Measurements from ENCODE around the gene LRRC32.
"Not testable (repeated sequence)": the region's sequence is repeated elsewhere in the genome, so short reads cannot be mapped to it uniquely, and the experiment has no call there.

LRRC32 gene

GRCh38 chr11:76653012-76653673 lies 17.4 kb downstream of the LRRC32 start:
- no peak for DNase-seq (ENCODE audit: low read depth in 2 of 2)

GRCh38 chr11:76649851-76650372 lies 20.6 kb downstream of the LRRC32 start:
- DNase-seq (ENCODE audit: low read depth in 2 of 2): no peak

GRCh38 chr11:76649011-76649410 lies 21.5 kb downstream of the LRRC32 start:
- DNase-seq (ENCODE audit: low read depth in 2 of 2): no peak

- no peak for DNase-seq (ENCODE audit: low read depth in 2 of 2)
These were observed 22.5 kb downstream of the LRRC32 start for GRCh38 chr11:76648061-76648460.

GRCh38 chr11:76646882-76647534 lies 23.5 kb downstream of the LRRC32 start:
- DNase-seq (ENCODE audit: low read depth in 2 of 2): no peak

- DNase-seq (ENCODE audit: low read depth in 2 of 2): no peak
These were observed 26.0 kb downstream of the LRRC32 start for GRCh38 chr11:76644591-76644990.

GRCh38 chr11:76643711-76644110 lies 26.8 kb downstream of the LRRC32 start:
- DNase-seq (ENCODE audit: low read depth in 2 of 2): not testable (repeated sequence)

GRCh38 chr11:76642341-76642740 lies 28.2 kb downstream of the LRRC32 start:
- DNase-seq (ENCODE audit: low read depth in 2 of 2): no peak

- no peak for DNase-seq (ENCODE audit: low read depth in 2 of 2)
These were observed 28.6 kb downstream of the LRRC32 start for GRCh38 chr11:76641905-76642304.

- DNase-seq (ENCODE audit: low read depth in 2 of 2): no peak
These were observed 30.0 kb downstream of the LRRC32 start for GRCh38 chr11:76640501-76640900.

- DNase-seq (ENCODE audit: low read depth in 2 of 2): no peak
These were observed 30.9 kb downstream of the LRRC32 start for GRCh38 chr11:76639621-76640020.

GRCh38 chr11:76638270-76639197 lies 32.0 kb downstream of the LRRC32 start:
- DNase-seq (ENCODE audit: low read depth in 2 of 2): no peak

GRCh38 chr11:76637491-76638269 lies 32.9 kb downstream of the LRRC32 start:
- DNase-seq (ENCODE audit: low read depth in 2 of 2): no peak

- no peak for DNase-seq (ENCODE audit: low read depth in 2 of 2)
These were observed 33.6 kb downstream of the LRRC32 start for GRCh38 chr11:76636826-76637460.

GRCh38 chr11:76635991-76636738 lies 34.4 kb downstream of the LRRC32 start:
- DNase-seq (ENCODE audit: low read depth in 2 of 2): no peak

- DNase-seq (ENCODE audit: low read depth in 2 of 2): no peak
These were observed 35.7 kb downstream of the LRRC32 start for GRCh38 chr11:76634886-76635285.

GRCh38 chr11:76632492-76632891 lies 38.1 kb downstream of the LRRC32 start:
- DNase-seq (ENCODE audit: low read depth in 2 of 2): no peak

GRCh38 chr11:76631566-76632308 lies 38.8 kb downstream of the LRRC32 start:
- DNase-seq (ENCODE audit: low read depth in 2 of 2): no peak

GRCh38 chr11:76630600-76631281 lies 39.8 kb downstream of the LRRC32 start:
- no peak for DNase-seq (ENCODE audit: low read depth in 2 of 2)

Measured in stimulated activated CD8-positive, alpha-beta memory T cell treated with anti-CD3 and anti-CD28 coated beads, Interleukin-7, amount 100 ng/mL, for 1 hour (primary cell).